Umbilical cord (tissue), 2 donors: Measurements from ENCODE around the gene URAD. TPM values are rescaled to one million over a fixed set of nuclear protein-coding genes. Genes with fewer than 3 reads are reported as not detected.

Experiments used
- DNase-seq: peaks from one replicate; pipeline ENCODE4 v3.0.0-alpha.2; 2015; ENCODE audit warnings: low spot score
- total RNA-seq: library from RNA; depleted of rRNA; stranded (reverse); fragments of >200 nt; gene quantifications from one replicate; pipeline ENCODE4 v1.2.3, GENCODE V29; 2014; ENCODE audit warnings: low replicate concordance; ENCODE audit not compliant: insufficient read depth

Gene URAD
- total RNA-seq, 1 donor from 2014 or later, result not detected

GRCh38 chr13:28000567-28000966 is 12.1 kb upstream of the URAD start:
- DNase-seq, result no peak

GRCh38 chr13:27997904-27998522 is 9.5 kb upstream of the URAD start:
- peak; percentile 78 for DNase-seq

- DNase-seq, result no peak
These were observed 3.4 kb upstream of the URAD start for GRCh38 chr13:27991881-27992280.

GRCh38 chr13:27985600-27985999 is 2.9 kb downstream of the URAD start:
- no peak for DNase-seq

GRCh38 chr13:27982361-27982760 is 6.1 kb downstream of the URAD start:
- DNase-seq, result no peak

GRCh38 chr13:27981006-27981708 is 7.3 kb downstream of the URAD start:
- DNase-seq, result no peak

- DNase-seq, result no peak
These were observed 8.1 kb downstream of the URAD start for GRCh38 chr13:27980280-27980998.

- DNase-seq, result no peak
These were observed 8.7 kb downstream of the URAD start for GRCh38 chr13:27979765-27980279.

- DNase-seq, result no peak
These were observed 9.4 kb downstream of the URAD start for GRCh38 chr13:27979001-27979643.

- no peak for DNase-seq
These were observed 10.1 kb downstream of the URAD start for GRCh38 chr13:27978301-27978968.

GRCh38 chr13:27977476-27978300 is 10.8 kb downstream of the URAD start:
- DNase-seq, result no peak

GRCh38 chr13:27976362-27977091 is 12.0 kb downstream of the URAD start:
- DNase-seq, result no peak

- DNase-seq, result no peak
These were observed 12.7 kb downstream of the URAD start for GRCh38 chr13:27975564-27976361.

GRCh38 chr13:27973961-27974662 is 14.4 kb downstream of the URAD start:
- DNase-seq, result no peak

GRCh38 chr13:27973291-27973690 is 15.2 kb downstream of the URAD start:
- DNase-seq, result no peak

- no peak for DNase-seq
These were observed 16.0 kb downstream of the URAD start for GRCh38 chr13:27972478-27972820.

GRCh38 chr13:27971776-27972477 is 16.6 kb downstream of the URAD start:
- DNase-seq, result no peak

GRCh38 chr13:27971236-27971645 is 17.3 kb downstream of the URAD start:
- DNase-seq, result no peak
